SK-N-SH (cell line): ENCODE measurements around the gene CRIM1. TPM values are rescaled to one million over a fixed set of nuclear protein-coding genes. Genes with fewer than 3 reads are reported as not detected.

ENCODE experiments used
- CTCF ChIA-PET: fragments of 300-600, 350-600 bp; formaldehyde crosslinking; extraction: SDS; loops from one replicate; lab custom pipeline; 2021; lab: Yijun Ruan, JAX
- POLR2A ChIA-PET: fragments of 350-600 bp; sonication (Branson Sonifier 250); formaldehyde crosslinking; extraction: SDS; loops from one replicate; lab custom pipeline; 2020; ENCODE audit warnings: antibody characterized with exemption, inconsistent platforms; lab: Yijun Ruan, JAX
- DNase-seq: peaks from one replicate; pipeline ENCODE4 v3.0.0; 2012
- H2AFZ ChIP-seq: fragments of 200-600 bp; sonication (generic); 2 replicates; pipeline ENCODE4 v1.8.1; 2016; ENCODE audit warnings: antibody characterized with exemption, mild to moderate bottlenecking, low read depth
- H3F3A ChIP-seq: fragments of 200-600 bp; sonication (generic); replicated peaks from 2 replicates; pipeline ENCODE3; 2016; ENCODE audit warnings: antibody characterized with exemption, mild to moderate bottlenecking; ENCODE audit not compliant: insufficient read depth
- H3K27ac ChIP-seq, 2 experiments: fragments of 200-500 bp in 1 of 2; fragments of 200-600 bp in 1 of 2; sonication (Bioruptor generic) in 1 of 2; sonication (generic), shearing (Covaris generic) in 1 of 2; 2 replicates each; pipeline versions ENCODE4 v1.5.1 to v1.6.1; 2014 to 2016; ENCODE audit warnings: low read depth in 2 of 2, inconsistent platforms in 1 of 2, low read length in 1 of 2, mild to moderate bottlenecking in 1 of 2, mixed read lengths in 1 of 2
- H3K27me3 ChIP-seq: fragments of 200-600 bp; sonication (generic), shearing (Covaris generic); 2 replicates; pipeline ENCODE4 v1.6.1; 2016; ENCODE audit warnings: mixed run types; ENCODE audit not compliant: insufficient read depth
- H3K36me3 ChIP-seq, 2 experiments: fragments of 200-500 bp in 1 of 2; fragments of 200-600 bp in 1 of 2; sonication (Bioruptor generic) in 1 of 2; sonication (generic) in 1 of 2; replicated peaks in 1 of 2; 2 replicates each; pipeline versions ENCODE3 to v1.5.1; 2014 to 2016; ENCODE audit warnings: low read length in 1 of 2, mild to moderate bottlenecking in 1 of 2; ENCODE audit not compliant: insufficient read depth in 2 of 2, control insufficient read depth in 1 of 2
- H3K4me1 ChIP-seq, 2 experiments: fragments of 200-500 bp in 1 of 2; fragments of 200-600 bp in 1 of 2; sonication (Bioruptor generic) in 1 of 2; sonication (generic), shearing (Covaris generic) in 1 of 2; 2 replicates each; pipeline versions ENCODE4 v1.5.1 to v1.6.1; 2014 to 2016; ENCODE audit warnings: low read depth in 1 of 2, low read length in 1 of 2, mixed run types in 1 of 2; ENCODE audit not compliant: insufficient read depth in 2 of 2, control insufficient read depth in 1 of 2
- H3K4me2 ChIP-seq: fragments of 200-600 bp; sonication (generic), shearing (Covaris generic); 2 replicates; pipeline ENCODE4 v1.6.1; 2017; ENCODE audit warnings: mixed run types
- H3K4me3 ChIP-seq, 2 experiments: fragments of 200-500 bp in 1 of 2; fragments of 200-600 bp in 1 of 2; sonication (Bioruptor generic) in 1 of 2; sonication (generic), shearing (Covaris generic) in 1 of 2; 2 replicates each; pipeline versions ENCODE4 v1.5.1 to v1.8.1; 2014 to 2016; ENCODE audit warnings: low read depth in 2 of 2, inconsistent platforms in 1 of 2, low read length in 1 of 2, mild to moderate bottlenecking in 1 of 2, mixed read lengths in 1 of 2, moderate library complexity in 1 of 2
- H3K79me2 ChIP-seq: fragments of 200-600 bp; sonication (generic); 2 replicates; pipeline ENCODE4 v1.8.1; 2017; ENCODE audit warnings: mild to moderate bottlenecking; ENCODE audit not compliant: insufficient read depth
- H3K9ac ChIP-seq: fragments of 200-600 bp; sonication (generic); 2 replicates; pipeline ENCODE4 v1.6.1; 2017; ENCODE audit warnings: mixed run types
- H3K9me2 ChIP-seq: fragments of 200-600 bp; sonication (generic); 2 replicates; pipeline ENCODE4 v1.6.1; 2017; ENCODE audit warnings: mixed run types
- H3K9me3 ChIP-seq: fragments of 200-600 bp; sonication (generic); 2 replicates; pipeline ENCODE4 v1.6.1; 2017; ENCODE audit warnings: mixed run types, mild to moderate bottlenecking, moderate library complexity
- H4K20me1 ChIP-seq: fragments of 200-600 bp; sonication (generic); 2 replicates; pipeline ENCODE4 v1.6.1; 2017; ENCODE audit warnings: mild to moderate bottlenecking, mixed run types; ENCODE audit not compliant: insufficient read depth
- CHD2 ChIP-seq: fragments of 150-350 bp; IDR thresholded peaks from 2 replicates; pipeline ENCODE4 v1.6.1; 2018; ENCODE audit warnings: low read length; ENCODE audit not compliant: partially characterized antibody
- EP300 ChIP-seq, 2 experiments: IDR thresholded peaks; 2 replicates each; pipeline versions ENCODE4 v1.4.0 to v1.6.1; 2012; ENCODE audit warnings: borderline replicate concordance in 1 of 2, low read depth in 1 of 2, low read length in 1 of 2
- FOSL2 ChIP-seq: IDR thresholded peaks from 2 replicates; pipeline ENCODE4 v1.4.0; 2012; ENCODE audit warnings: low read depth, mild to moderate bottlenecking, moderate library complexity, borderline replicate concordance
- NRF1 ChIP-seq: IDR thresholded peaks from 2 replicates; pipeline ENCODE4 v1.6.1; 2012; ENCODE audit warnings: low read depth, mild to moderate bottlenecking, low read length
- POLR2AphosphoS5 ChIP-seq: IDR thresholded peaks from 2 replicates; pipeline ENCODE4 v1.6.1; 2012; ENCODE audit warnings: low read depth, low read length
- RFX5 ChIP-seq: IDR thresholded peaks from 2 replicates; pipeline ENCODE4 v1.6.1; 2012; ENCODE audit warnings: mild to moderate bottlenecking, improper control_type of control experiment, low read length
- WGBS: methylation state at CpG from one replicate; pipeline ENCODE4 v1.1.6; 2017; ENCODE audit warnings: low lambda C conversion rate; 5-methylcytosine and 5-hydroxymethylcytosine counted together
- polyA plus RNA-seq, 3 experiments: library from polyadenylated mRNA; depleted of rRNA; stranded (reverse); fragments of >200 nt; gene quantifications; 2 replicates each; pipeline ENCODE4 v1.2.3, GENCODE V29; 2012
- TF ChIP-seq, protein P1 (sequence below): fragments of 200-600 bp; sonication (generic); IDR thresholded peaks from 2 replicates; pipeline ENCODE4 v1.6.1; 2017; ENCODE audit warnings: antibody characterized with exemption, mild to moderate bottlenecking, moderate library complexity
- TF ChIP-seq, protein P2 (sequence below): IDR thresholded peaks from 2 replicates; pipeline ENCODE4 v1.6.1; 2012; ENCODE audit warnings: mild to moderate bottlenecking, low read depth, low read length, moderate library complexity
- TF ChIP-seq, protein P3 (sequence below): IDR thresholded peaks from 2 replicates; pipeline ENCODE4; 2012
- TF ChIP-seq, protein P4 (sequence below): IDR thresholded peaks from 2 replicates; pipeline ENCODE4 v1.4.0; 2012; ENCODE audit warnings: low read depth, borderline replicate concordance
- TF ChIP-seq, protein P5 (sequence below): IDR thresholded peaks from 2 replicates; pipeline ENCODE4 v1.4.0; 2012; ENCODE audit warnings: low read depth

CRIM1 gene
- polyA plus RNA-seq, 1 of the 3 experiments (the other 2 are of a cell fraction), result 244 TPM

DNA sequence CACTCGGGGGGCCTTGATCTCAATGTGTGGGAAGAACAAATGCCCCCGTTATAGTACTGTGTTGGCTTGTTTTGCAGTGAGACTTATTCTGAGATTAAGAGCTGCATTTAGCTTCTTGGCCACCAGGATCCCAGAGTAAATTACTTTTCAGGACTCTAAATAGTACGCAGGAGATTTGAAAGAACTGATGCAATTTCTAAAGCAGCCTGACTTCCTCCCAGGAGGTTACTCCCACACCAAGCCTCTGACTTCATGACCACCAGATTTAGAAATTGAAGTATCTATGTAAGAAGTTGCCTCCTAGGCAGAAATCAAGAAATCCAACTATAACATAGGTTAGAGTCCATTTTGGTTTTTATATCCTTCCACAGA, 175.4 kb downstream of the CRIM1 start:
- Histone ChIP-seq H3K9me2 (no peaks in the 10 kb centered on the region), H3K27me3 (no peaks in the 10 kb centered on the region), H3K79me2 (peaks cover 69% of the 10 kb centered on the region), H2AFZ (no peak overlapping the region), H3K27ac (peak overlapping the region in 1 of 2 experiments; percentile 60; a peak in 1 of 4 replicates), H3K4me2 (no peak overlapping the region), H3K9ac (no peak overlapping the region), H3K4me1 (peaks cover 0 to 14% of the 10 kb centered on the region in 2 experiments; a peak in 1 of 4 replicates), H3K36me3 (peaks cover 66 to 69% of the 10 kb centered on the region in 2 experiments), H3K9me3 (no peaks in the 10 kb centered on the region), H4K20me1 (no peaks in the 10 kb centered on the region), H3F3A (peaks cover 79% of the 10 kb centered on the region), H3K4me3 (no peak overlapping the region)
- no peak for TF ChIP-seq FOSL2
- TF ChIP-seq, protein P1, sequence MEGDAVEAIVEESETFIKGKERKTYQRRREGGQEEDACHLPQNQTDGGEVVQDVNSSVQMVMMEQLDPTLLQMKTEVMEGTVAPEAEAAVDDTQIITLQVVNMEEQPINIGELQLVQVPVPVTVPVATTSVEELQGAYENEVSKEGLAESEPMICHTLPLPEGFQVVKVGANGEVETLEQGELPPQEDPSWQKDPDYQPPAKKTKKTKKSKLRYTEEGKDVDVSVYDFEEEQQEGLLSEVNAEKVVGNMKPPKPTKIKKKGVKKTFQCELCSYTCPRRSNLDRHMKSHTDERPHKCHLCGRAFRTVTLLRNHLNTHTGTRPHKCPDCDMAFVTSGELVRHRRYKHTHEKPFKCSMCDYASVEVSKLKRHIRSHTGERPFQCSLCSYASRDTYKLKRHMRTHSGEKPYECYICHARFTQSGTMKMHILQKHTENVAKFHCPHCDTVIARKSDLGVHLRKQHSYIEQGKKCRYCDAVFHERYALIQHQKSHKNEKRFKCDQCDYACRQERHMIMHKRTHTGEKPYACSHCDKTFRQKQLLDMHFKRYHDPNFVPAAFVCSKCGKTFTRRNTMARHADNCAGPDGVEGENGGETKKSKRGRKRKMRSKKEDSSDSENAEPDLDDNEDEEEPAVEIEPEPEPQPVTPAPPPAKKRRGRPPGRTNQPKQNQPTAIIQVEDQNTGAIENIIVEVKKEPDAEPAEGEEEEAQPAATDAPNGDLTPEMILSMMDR, result peak; percentile 21; the same call in 1 of the 2 replicates
- ChIA-PET CTCF (interaction anchor here (1.7 kb wide), 1 partner anchor 15 kb away, joined by 6 read pairs; no protein-coding TSS in a partner anchor), POLR2A (no interaction called here)
- WGBS, result 85% methylated on average over 3 of the region's 3 CpGs
- no peak for DNase-seq

DNA sequence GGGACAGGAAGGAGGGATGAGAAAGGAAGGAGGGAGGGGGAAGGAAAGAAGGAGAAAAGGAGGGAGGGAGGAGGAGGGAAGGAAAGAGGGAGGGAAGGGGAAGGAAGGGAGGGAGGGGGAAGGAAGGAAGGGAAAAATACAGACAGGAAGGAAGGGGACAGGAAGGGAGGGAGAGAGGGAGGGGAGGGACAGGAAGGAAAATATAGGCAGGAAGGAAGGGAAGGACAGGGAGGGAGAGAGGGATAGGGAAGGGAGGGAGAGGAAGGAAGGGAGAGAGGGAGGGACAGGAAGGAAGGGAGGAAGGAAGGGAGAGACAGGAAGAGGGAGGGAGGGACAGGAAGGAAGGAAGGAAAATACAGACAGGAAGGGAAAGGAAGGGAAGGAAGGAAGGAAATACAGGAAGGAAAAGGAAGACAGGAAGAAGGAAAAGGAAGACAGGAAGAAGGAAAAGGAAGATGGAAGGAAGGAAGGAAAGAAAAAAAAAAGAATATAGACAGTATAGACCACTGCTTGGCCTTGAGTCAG, 178.8 kb downstream of the CRIM1 start:
- Histone ChIP-seq H3K4me1 (peaks cover 2 to 28% of the 10 kb centered on the region in 2 experiments; a peak in 3 of 4 replicates), H3K27ac (peak overlapping the region in 1 of 2 experiments; percentile 13; a peak in 1 of 4 replicates), H4K20me1 (no peaks in the 10 kb centered on the region), H3K4me3 (no peak overlapping the region), H2AFZ (no peak overlapping the region), H3K4me2 (no peak overlapping the region), H3K36me3 (peaks cover 61 to 65% of the 10 kb centered on the region in 2 experiments), H3K9me3 (no peaks in the 10 kb centered on the region), H3K79me2 (peaks cover 49% of the 10 kb centered on the region), H3K27me3 (no peaks in the 10 kb centered on the region), H3F3A (peaks cover 92% of the 10 kb centered on the region), H3K9me2 (no peaks in the 10 kb centered on the region), H3K9ac (no peak overlapping the region)
- ChIA-PET CTCF (no interaction called here), POLR2A (no interaction called here)
- no peak for DNase-seq
- TF ChIP-seq CHD2 (no peak), POLR2AphosphoS5 (0 out of 2 replicates have a peak, but pooled peaks have one; percentile 44)

DNA sequence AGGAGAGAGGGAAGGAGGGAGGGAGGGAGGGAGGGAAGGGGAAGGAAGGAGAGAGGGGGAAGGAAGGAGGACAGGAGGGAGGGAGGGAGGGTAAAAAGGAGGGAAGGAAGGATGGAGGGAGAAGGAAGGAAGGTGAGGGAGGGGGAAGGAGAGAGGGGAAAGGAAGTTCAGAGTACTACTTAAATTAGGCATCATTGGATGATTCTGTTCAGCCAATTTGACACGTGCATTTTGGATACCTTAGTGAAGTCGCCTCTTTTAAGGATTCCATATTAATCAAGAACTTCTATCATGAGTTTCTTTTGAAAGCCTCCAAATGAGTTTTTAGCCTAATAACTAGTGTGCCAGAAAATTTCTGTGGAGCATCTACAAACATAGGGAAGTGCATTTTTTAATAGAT, 179.5 kb downstream of the CRIM1 start:
- Histone ChIP-seq H4K20me1 (no peaks in the 10 kb centered on the region), H3K79me2 (peaks cover 45% of the 10 kb centered on the region), H3K4me3 (no peak overlapping the region), H2AFZ (no peak overlapping the region), H3K4me1 (peaks cover 2 to 30% of the 10 kb centered on the region in 2 experiments; a peak in 3 of 4 replicates), H3K9ac (no peak overlapping the region), H3K27ac (peak overlapping the region in 1 of 2 experiments; percentile 11; a peak in 1 of 4 replicates), H3K9me2 (no peaks in the 10 kb centered on the region), H3F3A (peaks cover 92% of the 10 kb centered on the region), H3K9me3 (no peaks in the 10 kb centered on the region), H3K4me2 (no peak overlapping the region), H3K36me3 (peaks cover 57 to 64% of the 10 kb centered on the region in 2 experiments), H3K27me3 (no peaks in the 10 kb centered on the region)
- ChIA-PET CTCF (no interaction called here), POLR2A (no interaction called here)
- DNase-seq, result no peak
- WGBS, result 76% methylated on average over 2 of the region's 2 CpGs
- TF ChIP-seq, protein P2, sequence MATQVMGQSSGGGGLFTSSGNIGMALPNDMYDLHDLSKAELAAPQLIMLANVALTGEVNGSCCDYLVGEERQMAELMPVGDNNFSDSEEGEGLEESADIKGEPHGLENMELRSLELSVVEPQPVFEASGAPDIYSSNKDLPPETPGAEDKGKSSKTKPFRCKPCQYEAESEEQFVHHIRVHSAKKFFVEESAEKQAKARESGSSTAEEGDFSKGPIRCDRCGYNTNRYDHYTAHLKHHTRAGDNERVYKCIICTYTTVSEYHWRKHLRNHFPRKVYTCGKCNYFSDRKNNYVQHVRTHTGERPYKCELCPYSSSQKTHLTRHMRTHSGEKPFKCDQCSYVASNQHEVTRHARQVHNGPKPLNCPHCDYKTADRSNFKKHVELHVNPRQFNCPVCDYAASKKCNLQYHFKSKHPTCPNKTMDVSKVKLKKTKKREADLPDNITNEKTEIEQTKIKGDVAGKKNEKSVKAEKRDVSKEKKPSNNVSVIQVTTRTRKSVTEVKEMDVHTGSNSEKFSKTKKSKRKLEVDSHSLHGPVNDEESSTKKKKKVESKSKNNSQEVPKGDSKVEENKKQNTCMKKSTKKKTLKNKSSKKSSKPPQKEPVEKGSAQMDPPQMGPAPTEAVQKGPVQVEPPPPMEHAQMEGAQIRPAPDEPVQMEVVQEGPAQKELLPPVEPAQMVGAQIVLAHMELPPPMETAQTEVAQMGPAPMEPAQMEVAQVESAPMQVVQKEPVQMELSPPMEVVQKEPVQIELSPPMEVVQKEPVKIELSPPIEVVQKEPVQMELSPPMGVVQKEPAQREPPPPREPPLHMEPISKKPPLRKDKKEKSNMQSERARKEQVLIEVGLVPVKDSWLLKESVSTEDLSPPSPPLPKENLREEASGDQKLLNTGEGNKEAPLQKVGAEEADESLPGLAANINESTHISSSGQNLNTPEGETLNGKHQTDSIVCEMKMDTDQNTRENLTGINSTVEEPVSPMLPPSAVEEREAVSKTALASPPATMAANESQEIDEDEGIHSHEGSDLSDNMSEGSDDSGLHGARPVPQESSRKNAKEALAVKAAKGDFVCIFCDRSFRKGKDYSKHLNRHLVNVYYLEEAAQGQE, result no peak
- TF ChIP-seq FOSL2, result no peak
- TF ChIP-seq, protein P3, sequence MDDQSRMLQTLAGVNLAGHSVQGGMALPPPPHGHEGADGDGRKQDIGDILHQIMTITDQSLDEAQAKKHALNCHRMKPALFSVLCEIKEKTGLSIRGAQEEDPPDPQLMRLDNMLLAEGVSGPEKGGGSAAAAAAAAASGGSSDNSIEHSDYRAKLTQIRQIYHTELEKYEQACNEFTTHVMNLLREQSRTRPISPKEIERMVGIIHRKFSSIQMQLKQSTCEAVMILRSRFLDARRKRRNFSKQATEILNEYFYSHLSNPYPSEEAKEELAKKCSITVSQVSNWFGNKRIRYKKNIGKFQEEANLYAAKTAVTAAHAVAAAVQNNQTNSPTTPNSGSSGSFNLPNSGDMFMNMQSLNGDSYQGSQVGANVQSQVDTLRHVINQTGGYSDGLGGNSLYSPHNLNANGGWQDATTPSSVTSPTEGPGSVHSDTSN, result no peak
- no peak for TF ChIP-seq NRF1
- TF ChIP-seq RFX5, result no peak
- no peak for TF ChIP-seq EP300 (IDR thresholded peaks at IDR 0.05; ENCODE audit: borderline replicate concordance in 1 of 2, low read depth in 1 of 2, low read length in 1 of 2)
- TF ChIP-seq, protein P4, sequence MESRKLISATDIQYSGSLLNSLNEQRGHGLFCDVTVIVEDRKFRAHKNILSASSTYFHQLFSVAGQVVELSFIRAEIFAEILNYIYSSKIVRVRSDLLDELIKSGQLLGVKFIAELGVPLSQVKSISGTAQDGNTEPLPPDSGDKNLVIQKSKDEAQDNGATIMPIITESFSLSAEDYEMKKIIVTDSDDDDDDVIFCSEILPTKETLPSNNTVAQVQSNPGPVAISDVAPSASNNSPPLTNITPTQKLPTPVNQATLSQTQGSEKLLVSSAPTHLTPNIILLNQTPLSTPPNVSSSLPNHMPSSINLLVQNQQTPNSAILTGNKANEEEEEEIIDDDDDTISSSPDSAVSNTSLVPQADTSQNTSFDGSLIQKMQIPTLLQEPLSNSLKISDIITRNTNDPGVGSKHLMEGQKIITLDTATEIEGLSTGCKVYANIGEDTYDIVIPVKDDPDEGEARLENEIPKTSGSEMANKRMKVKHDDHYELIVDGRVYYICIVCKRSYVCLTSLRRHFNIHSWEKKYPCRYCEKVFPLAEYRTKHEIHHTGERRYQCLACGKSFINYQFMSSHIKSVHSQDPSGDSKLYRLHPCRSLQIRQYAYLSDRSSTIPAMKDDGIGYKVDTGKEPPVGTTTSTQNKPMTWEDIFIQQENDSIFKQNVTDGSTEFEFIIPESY, result no peak
- TF ChIP-seq, protein P5, sequence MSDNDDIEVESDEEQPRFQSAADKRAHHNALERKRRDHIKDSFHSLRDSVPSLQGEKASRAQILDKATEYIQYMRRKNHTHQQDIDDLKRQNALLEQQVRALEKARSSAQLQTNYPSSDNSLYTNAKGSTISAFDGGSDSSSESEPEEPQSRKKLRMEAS, result no peak
